ENCODE results near the gene FAM181A. TPM values are rescaled to one million over a fixed set of nuclear protein-coding genes. Genes with fewer than 3 reads are reported as not detected.

Gene FAM181A
- 13.4 and 14.7 TPM in 2 replicates for total RNA-seq
- long read RNA-seq, transcript FAM181A-203 (2 exons, 1,162 nt): major isoform, 6 of 9 reads
- long read RNA-seq, partial matches to known transcripts: 0 of 9 reads
- long read RNA-seq, other reads (novel, unspliced or antisense): 2 of 9 reads

- H3K27ac Mint-ChIP-seq (ENCODE audit: unreplicated experiment): peak within 1 kb of the TSS; percentile 99
- H3K36me3 Mint-ChIP-seq (ENCODE audit: low read depth): no peaks in the 10 kb centered on the region
- DNase-seq (ENCODE audit: low read depth, low spot score): peak; percentile 65
- H3K4me3 Mint-ChIP-seq: peak within 1 kb of the TSS; percentile 87
- TF ChIP-seq CTCF (conservative IDR thresholded peaks at IDR 0.05): no peak
- no peaks in the 10 kb centered on the region for H3K9me3 Mint-ChIP-seq
- peaks cover 47% of the 10 kb centered on the region for H3K4me1 Mint-ChIP-seq
- H3K27me3 Mint-ChIP-seq (ENCODE audit: low read depth): peaks cover 5% of the 10 kb centered on the region
Observed at GRCh38 chr14:93926873-93927799, at the start of gene FAM181A. Gene FAM181A (plus strand): TSS chr14:93927344. CDS start chr14:93928286, 942 bp downstream.

- no peaks in the 10 kb centered on the region for H3K4me1 Mint-ChIP-seq
- no peak overlapping the region for H3K4me3 Mint-ChIP-seq
- H3K36me3 Mint-ChIP-seq (ENCODE audit: low read depth): no peaks in the 10 kb centered on the region
- no peak for TF ChIP-seq CTCF (conservative IDR thresholded peaks at IDR 0.05)
- peaks cover 6% of the 10 kb centered on the region for H3K27me3 Mint-ChIP-seq (ENCODE audit: low read depth)
- H3K27ac Mint-ChIP-seq (ENCODE audit: unreplicated experiment): no peak overlapping the region
- DNase-seq (ENCODE audit: low read depth, low spot score): no peak
- H3K9me3 Mint-ChIP-seq: peaks cover 3% of the 10 kb centered on the region
Observed at GRCh38 chr14:93878212-93878611, 48.9 kb upstream of the FAM181A start.

GRCh38 chr14:93878871-93879270 lies 48.3 kb upstream of the FAM181A start:
- Mint-ChIP-seq H3K27ac (ENCODE audit: unreplicated experiment) (no peak overlapping the region), H3K36me3 (ENCODE audit: low read depth) (no peaks in the 10 kb centered on the region), H3K4me3 (no peak overlapping the region), H3K9me3 (peaks cover 3% of the 10 kb centered on the region), H3K27me3 (ENCODE audit: low read depth) (peaks cover 6% of the 10 kb centered on the region), H3K4me1 (no peaks in the 10 kb centered on the region)
- no peak for TF ChIP-seq CTCF (conservative IDR thresholded peaks at IDR 0.05)
- DNase-seq (ENCODE audit: low read depth, low spot score): no peak

- Mint-ChIP-seq H3K9me3 (peaks cover 3% of the 10 kb centered on the region), H3K27ac (ENCODE audit: unreplicated experiment) (no peak overlapping the region)
- no peak for DNase-seq (ENCODE audit: low read depth, low spot score)
Observed at GRCh38 chr14:93879362-93879983, 47.7 kb upstream of the FAM181A start.

More at GRCh38 chr14:93879362-93879983, 47.7 kb upstream of the FAM181A start:
- Mint-ChIP-seq H3K4me1 (no peaks in the 10 kb centered on the region), H3K27me3 (ENCODE audit: low read depth) (peaks cover 4% of the 10 kb centered on the region), H3K36me3 (ENCODE audit: low read depth) (no peaks in the 10 kb centered on the region), H3K4me3 (no peak overlapping the region)
- TF ChIP-seq CTCF (conservative IDR thresholded peaks at IDR 0.05): no peak
